Endothelial cell (in vitro differentiated cells): ENCODE results near the gene PTRH1. TPM values are rescaled to one million over a fixed set of nuclear protein-coding genes. Genes with fewer than 3 reads are reported as not detected.

Source experiments
- DNase-seq: peaks from one replicate; pipeline ENCODE4 v3.0.0; 2021; ENCODE audit warnings: low spot score
- H3K27ac Mint-ChIP-seq: one replicate; pipeline ENCODE4 v1.8.0; 2021; ENCODE audit warnings: mixed read lengths, inconsistent platforms; ENCODE audit not compliant: unreplicated experiment
- H3K27me3 Mint-ChIP-seq: one replicate; pipeline ENCODE4 v1.8.0; 2021; ENCODE audit warnings: mild to moderate bottlenecking, moderate library complexity, mixed read lengths, inconsistent platforms; ENCODE audit not compliant: unreplicated experiment
- H3K36me3 Mint-ChIP-seq: one replicate; pipeline ENCODE4 v1.8.0; 2021; ENCODE audit warnings: mild to moderate bottlenecking, low read depth, mixed read lengths, inconsistent platforms; ENCODE audit not compliant: unreplicated experiment
- H3K4me1 Mint-ChIP-seq: one replicate; pipeline ENCODE4 v1.8.0; 2021; ENCODE audit warnings: mild to moderate bottlenecking, mixed read lengths, inconsistent platforms; ENCODE audit not compliant: unreplicated experiment
- H3K4me3 Mint-ChIP-seq: one replicate; pipeline ENCODE4 v1.8.0; 2021; ENCODE audit warnings: mild to moderate bottlenecking, mixed read lengths, inconsistent platforms; ENCODE audit not compliant: unreplicated experiment
- H3K9me3 Mint-ChIP-seq: one replicate; pipeline ENCODE4 v1.8.0; 2021; ENCODE audit warnings: mixed read lengths, inconsistent platforms; ENCODE audit not compliant: unreplicated experiment
- total RNA-seq: library from RNA; stranded (reverse); fragmentation: NEBNext Ultra II Directional; extraction: Animal tissue kit (Norgen Biotek cat#: 25700); gene quantifications from one replicate; pipeline ENCODE4 v1.2.1, GENCODE V29; 2021; ENCODE audit not compliant: unreplicated experiment
- TF ChIP-seq, protein P1 (sequence below): fragments of 200-600 bp; sonication (generic); IDR thresholded peaks from one replicate; pipeline ENCODE4 v1.5.0; 2021; ENCODE audit warnings: antibody characterized with exemption; ENCODE audit not compliant: unreplicated experiment

Gene PTRH1
- total RNA-seq, 1 donor from 2014 or later, result 15.3 TPM

- no peak for DNase-seq
- TF ChIP-seq, protein P1, sequence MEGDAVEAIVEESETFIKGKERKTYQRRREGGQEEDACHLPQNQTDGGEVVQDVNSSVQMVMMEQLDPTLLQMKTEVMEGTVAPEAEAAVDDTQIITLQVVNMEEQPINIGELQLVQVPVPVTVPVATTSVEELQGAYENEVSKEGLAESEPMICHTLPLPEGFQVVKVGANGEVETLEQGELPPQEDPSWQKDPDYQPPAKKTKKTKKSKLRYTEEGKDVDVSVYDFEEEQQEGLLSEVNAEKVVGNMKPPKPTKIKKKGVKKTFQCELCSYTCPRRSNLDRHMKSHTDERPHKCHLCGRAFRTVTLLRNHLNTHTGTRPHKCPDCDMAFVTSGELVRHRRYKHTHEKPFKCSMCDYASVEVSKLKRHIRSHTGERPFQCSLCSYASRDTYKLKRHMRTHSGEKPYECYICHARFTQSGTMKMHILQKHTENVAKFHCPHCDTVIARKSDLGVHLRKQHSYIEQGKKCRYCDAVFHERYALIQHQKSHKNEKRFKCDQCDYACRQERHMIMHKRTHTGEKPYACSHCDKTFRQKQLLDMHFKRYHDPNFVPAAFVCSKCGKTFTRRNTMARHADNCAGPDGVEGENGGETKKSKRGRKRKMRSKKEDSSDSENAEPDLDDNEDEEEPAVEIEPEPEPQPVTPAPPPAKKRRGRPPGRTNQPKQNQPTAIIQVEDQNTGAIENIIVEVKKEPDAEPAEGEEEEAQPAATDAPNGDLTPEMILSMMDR, result no peak
- H3K27me3 Mint-ChIP-seq, result peaks cover 6% of the 10 kb centered on the region
- H3K27ac Mint-ChIP-seq, result no peak overlapping the region
- peaks cover 58% of the 10 kb centered on the region for H3K36me3 Mint-ChIP-seq
- peaks cover 3% of the 10 kb centered on the region for H3K4me1 Mint-ChIP-seq
- H3K9me3 Mint-ChIP-seq, result no peaks in the 10 kb centered on the region
- no peak overlapping the region for H3K4me3 Mint-ChIP-seq
These were observed 28.7 kb downstream of the PTRH1 start for GRCh38 chr9:127686461-127687393.

- no peaks in the 10 kb centered on the region for H3K9me3 Mint-ChIP-seq
- no peak for DNase-seq
- H3K36me3 Mint-ChIP-seq, result peaks cover 56% of the 10 kb centered on the region
- TF ChIP-seq, protein P1, result no peak
- peaks cover 3% of the 10 kb centered on the region for H3K4me1 Mint-ChIP-seq
- H3K4me3 Mint-ChIP-seq, result peak overlapping the region; percentile 72
- peaks cover 4% of the 10 kb centered on the region for H3K27me3 Mint-ChIP-seq
- peak overlapping the region; percentile 53 for H3K27ac Mint-ChIP-seq
These were observed 30.9 kb downstream of the PTRH1 start for GRCh38 chr9:127684576-127684975.

DNA sequence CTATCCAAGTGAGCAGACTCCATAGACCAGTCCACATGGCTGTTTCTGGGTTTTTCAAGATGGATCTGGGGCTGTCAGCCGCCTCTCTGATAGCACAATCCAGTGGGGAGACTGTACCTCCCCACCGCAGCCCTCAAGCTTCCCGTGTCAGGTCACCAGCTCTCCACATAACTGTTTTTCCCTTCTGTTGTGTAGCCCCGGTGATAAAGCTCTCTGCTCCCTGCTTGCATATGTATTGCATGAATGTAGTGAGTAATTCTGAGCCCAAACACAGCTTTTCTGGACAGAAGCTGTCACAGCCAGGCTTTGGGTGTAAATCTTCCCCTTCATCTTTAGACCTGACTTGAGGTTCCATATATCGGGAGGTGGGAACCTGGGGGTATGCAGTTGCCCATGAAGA is 31.7 kb downstream of the PTRH1 start:
- Mint-ChIP-seq H3K4me1 (peaks cover 3% of the 10 kb centered on the region), H3K9me3 (no peaks in the 10 kb centered on the region), H3K27ac (no peak overlapping the region), H3K27me3 (peaks cover 5% of the 10 kb centered on the region), H3K36me3 (peaks cover 58% of the 10 kb centered on the region), H3K4me3 (peak overlapping the region; percentile 26)
- DNase-seq, result no peak
- TF ChIP-seq, protein P1, result no peak

DNA sequence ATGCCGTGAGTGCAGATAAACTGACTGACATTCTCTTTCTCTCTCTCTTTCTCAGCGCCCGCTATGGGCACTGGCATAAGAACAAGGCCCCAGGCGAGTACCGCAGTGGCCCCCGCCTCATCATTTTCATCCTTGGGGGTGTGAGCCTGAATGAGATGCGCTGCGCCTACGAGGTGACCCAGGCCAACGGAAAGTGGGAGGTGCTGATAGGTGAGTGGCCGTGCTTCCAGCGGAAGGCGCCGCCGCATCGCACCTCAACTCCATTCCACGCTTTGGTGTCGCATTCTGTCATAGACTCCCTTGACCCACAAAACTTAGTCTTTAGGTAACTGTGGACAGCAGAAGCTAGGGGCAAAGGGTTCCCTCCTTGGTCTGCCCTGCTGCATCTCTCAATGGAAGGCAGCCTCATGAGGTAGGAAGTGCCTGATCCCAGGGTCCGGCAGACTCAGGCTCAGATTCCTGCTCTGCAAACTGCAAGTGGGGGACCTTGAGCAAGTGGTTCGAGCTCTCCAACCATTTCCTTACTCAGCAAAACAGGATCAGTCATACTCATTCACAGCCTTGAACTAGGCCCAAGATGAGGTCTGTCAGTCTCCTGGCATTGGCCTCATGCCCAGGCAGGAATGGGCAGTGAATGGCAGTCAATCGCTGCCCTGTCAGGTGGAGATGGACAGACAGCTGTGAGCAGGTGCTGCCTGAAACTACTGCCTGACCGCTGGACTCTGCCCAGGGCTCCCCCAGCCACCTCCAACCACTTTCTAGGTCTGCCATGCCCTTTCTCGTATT is 32.9 kb downstream of the PTRH1 start:
- Mint-ChIP-seq H3K4me1 (peaks cover 3% of the 10 kb centered on the region), H3K27me3 (peaks cover 3% of the 10 kb centered on the region), H3K36me3 (peaks cover 53% of the 10 kb centered on the region), H3K9me3 (no peaks in the 10 kb centered on the region), H3K27ac (no peak overlapping the region), H3K4me3 (no peak overlapping the region)
- TF ChIP-seq, protein P1, result no peak
- no peak for DNase-seq

- H3K27me3 Mint-ChIP-seq, result peaks cover 5% of the 10 kb centered on the region
- H3K4me1 Mint-ChIP-seq, result peaks cover 3% of the 10 kb centered on the region
- TF ChIP-seq, protein P1, result no peak
- peak overlapping the region; percentile 71 for H3K4me3 Mint-ChIP-seq
- H3K36me3 Mint-ChIP-seq, result peaks cover 64% of the 10 kb centered on the region
- DNase-seq, result no peak
- H3K9me3 Mint-ChIP-seq, result no peaks in the 10 kb centered on the region
- H3K27ac Mint-ChIP-seq, result no peak overlapping the region
These were observed 34.6 kb downstream of the PTRH1 start for GRCh38 chr9:127680846-127681245.
